GM19328 (cell line): ENCODE measurements around the gene GALNT18.

Experiments
- ATAC-seq: cut with Tn5 transposase; IDR thresholded peaks from one replicate; pipeline ENCODE4 v1.9.1; 2021; ENCODE audit warnings: mild to moderate bottlenecking, moderate library complexity; ENCODE audit not compliant: unreplicated experiment

The GALNT18 gene

DNA sequence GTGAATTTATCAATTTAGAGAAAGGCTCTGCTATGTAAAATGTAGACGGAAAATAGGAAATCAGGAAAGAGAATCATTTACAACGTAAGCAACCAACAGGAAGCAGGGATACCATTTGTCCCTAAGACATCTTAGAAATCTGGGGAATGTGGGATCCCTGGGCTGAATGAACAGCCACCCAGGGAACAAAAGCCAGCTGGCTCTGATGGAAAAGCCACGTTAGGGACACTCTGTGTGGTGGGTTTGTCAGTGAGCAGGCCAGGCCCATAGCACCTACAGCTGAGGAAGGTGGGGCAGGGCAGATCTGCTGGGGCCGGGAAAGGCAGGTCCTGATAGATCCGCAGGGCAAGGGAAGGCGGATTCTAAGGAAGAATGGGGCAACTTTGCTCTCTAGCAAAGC lies 181.7 kb downstream of the GALNT18 start:
- no peak for ATAC-seq

DNA sequence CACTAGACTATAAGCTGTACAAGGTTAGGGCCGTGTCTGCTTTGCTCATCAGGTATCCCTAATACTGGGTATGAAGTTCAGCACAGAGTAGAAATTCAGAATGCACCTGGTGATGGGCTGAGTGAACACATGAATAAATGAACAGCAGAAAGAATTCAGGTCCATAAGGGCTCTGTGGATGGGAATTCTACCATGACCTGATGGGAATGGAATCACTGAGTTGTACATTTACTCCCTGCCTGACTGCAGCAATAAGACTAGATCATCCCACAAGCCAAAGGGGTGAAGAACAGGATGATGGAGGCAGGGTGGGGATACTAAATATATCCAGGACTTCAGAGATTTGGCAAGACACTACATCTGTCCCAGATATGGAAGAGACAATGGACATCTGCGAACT lies 182.2 kb downstream of the GALNT18 start:
- ATAC-seq, result no peak

DNA sequence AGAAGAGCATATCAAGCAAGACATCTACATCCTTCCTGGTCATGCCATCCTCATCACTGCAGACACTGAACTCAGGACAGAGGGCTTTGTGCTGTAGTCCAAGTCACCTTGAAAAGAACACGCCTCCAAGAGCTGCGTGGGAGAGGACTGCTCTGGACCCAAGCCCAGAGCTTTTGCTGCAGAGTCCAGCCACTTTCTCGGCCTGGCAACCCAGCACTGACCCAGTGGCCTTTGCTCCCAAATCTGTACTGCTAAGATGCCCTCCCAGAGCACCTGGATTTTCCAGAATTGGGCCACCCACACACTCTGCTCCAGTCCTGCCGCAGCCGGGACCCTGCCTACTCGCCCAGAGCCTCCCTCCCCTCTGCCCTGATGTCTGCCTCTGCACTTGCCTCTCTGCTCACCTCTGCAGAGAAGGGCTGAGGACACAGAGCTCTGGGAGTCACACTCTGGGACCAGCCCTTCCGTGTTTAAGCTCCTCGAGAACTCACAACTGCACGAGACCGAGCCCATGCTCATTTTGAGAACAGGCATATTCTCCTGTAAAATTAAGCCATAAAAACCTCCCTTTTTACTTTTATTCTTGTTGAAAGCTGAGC lies 185.0 kb downstream of the GALNT18 start:
- ATAC-seq, result no peak

DNA sequence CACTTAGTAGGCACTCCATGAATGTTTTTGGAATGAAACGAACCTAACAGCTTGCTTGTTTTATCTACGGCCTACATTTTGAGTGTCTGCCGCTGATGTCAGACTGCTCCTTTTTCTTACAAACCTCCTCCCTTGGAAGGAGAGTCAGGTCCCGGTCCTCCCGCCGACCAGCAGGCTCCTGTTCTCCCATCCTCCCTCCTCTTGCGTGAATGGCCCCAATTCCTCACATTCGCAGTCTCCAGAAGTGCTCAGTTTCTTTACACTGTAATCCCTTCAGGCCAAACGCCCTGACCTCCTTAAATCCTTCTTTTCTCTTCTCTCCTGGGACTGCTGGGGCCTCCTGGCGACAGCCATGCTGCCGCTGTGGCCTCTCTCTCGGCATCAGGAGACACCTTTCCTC lies 186.2 kb downstream of the GALNT18 start:
- ATAC-seq, result no peak

DNA sequence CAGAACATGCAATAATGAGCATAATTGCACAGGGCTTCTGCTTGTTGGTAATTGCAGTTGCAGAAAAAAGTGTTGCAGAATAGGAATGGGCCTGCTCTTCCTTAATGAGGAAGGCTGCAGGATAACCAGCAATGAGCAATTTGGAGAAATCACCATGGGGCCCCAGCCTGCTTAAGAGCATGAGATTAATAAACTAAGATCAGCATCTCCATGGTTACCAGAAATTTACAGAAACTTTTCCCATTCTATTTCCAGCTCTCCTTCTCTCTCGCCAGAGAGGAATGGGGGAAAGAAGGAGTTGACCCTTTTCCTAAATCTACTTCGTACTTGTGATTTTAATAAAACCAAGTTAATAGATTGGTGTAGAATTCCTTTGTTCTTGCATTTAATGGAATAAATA lies 187.8 kb downstream of the GALNT18 start:
- ATAC-seq, result no peak

- ATAC-seq, result no peak
These were observed 189.0 kb downstream of the GALNT18 start for GRCh38 chr11:11432621-11433319.

DNA sequence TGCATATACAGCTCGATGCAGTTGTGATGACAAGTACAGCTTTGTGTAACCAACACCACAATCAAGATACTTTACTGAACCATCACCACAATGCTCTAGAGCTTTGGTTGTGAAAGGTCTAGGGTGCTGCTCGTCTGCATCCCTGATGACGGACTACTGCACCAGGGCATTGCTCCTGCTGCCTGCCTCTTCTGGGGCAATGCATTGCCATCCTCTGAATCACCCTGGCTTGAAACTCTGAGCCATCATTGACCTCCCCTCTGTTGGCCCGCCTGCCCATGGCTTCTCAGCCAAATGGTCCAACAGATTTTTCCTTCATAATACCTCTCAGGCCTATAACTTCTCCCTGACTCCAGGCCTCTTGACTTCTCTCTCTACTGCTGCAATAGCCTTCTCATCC lies 191.4 kb downstream of the GALNT18 start:
- ATAC-seq, result no peak

GRCh38 chr11:11428714-11429113 lies 193.1 kb downstream of the GALNT18 start:
- no peak for ATAC-seq

DNA sequence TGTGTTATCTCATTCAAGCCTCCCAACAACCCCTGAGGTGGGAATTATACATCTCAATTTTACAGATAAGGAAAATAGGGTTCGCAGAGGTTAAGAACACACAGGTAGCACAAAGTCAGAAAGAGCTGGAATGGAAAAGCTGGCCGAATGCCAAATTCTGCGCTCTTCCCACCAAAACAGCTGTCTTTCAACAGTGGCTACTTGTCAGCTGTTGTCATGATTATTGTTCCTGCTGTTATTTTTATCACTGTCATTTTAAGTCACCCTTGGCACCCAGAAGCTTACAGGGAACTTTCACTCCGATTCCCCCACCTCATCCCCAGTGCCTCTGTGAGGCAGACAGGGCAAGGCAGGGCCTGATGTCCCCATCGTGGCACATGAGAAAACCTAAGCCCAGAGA lies 194.3 kb downstream of the GALNT18 start:
- ATAC-seq, result no peak

DNA sequence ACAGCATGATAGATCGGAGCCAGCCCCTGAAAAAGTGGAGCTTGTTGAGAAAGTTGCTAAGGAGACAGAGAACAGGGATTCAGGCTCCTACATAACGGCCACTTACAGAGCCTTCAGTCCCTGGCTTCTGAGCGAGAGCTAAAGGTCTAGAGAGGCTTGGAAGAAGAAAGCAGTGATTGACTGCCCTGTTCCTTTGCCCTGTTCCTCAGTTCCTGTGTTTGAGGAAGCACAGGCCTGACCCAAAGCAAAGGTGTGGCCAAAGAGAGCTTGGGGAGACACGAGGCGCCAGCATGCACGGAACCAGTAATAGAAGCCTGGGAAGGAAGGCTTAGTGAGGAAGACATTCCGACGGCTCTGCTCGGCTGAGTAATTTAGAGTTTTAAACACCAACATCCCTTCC lies 194.7 kb downstream of the GALNT18 start:
- ATAC-seq, result no peak

DNA sequence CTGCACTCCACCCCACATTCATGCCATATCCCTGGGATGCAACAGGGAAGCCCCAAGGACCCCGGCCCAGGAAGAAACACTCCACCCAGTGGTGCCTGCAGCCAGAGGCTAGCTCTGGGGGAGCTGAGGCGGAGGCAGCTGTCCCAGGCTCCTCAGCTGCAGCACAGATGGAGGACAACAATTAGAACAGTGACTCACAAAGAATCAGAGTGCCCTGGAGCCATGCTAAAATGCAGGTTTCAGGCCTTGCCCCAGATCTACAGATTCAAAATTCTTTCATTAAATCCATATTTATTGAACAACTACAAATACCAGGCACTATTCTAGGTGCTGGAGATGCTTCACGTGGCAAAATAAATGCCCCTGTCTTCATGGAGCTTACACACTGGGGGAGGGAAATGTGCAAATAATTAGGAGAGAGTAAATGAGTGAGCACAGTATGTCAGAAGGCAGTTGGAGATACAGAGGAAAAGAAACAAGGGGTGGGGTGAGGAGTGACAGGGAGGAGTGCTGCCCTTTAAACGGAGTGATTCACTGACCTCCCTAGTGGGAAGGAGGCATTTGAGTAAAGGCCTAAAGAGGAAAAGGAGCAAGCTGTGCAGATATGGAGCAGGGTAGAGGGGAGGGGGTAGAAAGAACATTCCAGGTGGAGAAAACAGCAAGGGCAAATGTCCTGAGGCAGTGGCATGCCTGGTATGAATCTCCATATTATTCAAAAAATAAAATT lies 195.4 kb downstream of the GALNT18 start:
- ATAC-seq, result no peak

DNA sequence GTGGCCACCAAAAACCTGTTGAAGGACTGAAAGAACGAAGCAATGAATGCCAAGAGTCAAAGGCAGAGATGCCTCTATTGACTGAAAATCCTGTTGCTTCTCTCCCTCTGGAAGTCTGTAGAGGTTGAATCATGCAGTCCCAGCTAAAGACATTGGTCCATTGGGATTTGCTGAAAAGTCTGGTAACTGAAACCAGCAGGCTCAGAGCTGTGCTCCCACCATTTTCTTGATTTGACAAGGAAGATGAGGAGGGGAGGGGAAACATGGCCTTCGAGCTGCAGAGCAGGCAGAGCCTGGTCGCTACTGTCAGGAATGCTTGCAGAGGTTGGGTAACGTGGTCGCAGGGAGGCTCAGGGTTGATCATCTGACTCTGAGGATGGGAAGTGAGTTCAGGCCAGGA lies 196.0 kb downstream of the GALNT18 start:
- no peak for ATAC-seq

GRCh38 chr11:11424688-11425087 lies 197.1 kb downstream of the GALNT18 start:
- no peak for ATAC-seq

GRCh38 chr11:11422411-11423128 lies 199.2 kb downstream of the GALNT18 start:
- no peak for ATAC-seq

DNA sequence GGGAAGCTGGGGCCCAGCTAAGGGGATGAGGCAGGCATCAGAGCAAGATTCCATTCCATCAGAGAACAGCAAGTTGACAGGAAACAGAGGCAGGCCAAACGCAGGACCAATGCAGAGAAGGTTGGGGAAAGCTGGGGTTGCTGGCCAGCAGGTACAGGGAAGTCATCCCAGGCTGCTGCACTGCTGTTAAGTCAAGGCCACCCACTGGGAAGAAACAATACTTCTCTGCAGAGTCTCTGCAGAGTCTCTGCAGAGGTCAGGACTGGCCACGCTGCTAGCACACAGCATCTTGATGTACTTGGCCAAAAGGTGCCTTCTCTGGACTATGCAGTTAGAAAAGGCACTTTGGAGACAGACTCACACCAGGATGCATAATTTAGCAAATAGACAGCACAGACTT lies 200.3 kb downstream of the GALNT18 start:
- no peak for ATAC-seq

GRCh38 chr11:11420899-11421285 lies 200.9 kb downstream of the GALNT18 start:
- ATAC-seq, result no peak

- ATAC-seq, result no peak
These were observed 201.5 kb downstream of the GALNT18 start for GRCh38 chr11:11420191-11420898.

DNA sequence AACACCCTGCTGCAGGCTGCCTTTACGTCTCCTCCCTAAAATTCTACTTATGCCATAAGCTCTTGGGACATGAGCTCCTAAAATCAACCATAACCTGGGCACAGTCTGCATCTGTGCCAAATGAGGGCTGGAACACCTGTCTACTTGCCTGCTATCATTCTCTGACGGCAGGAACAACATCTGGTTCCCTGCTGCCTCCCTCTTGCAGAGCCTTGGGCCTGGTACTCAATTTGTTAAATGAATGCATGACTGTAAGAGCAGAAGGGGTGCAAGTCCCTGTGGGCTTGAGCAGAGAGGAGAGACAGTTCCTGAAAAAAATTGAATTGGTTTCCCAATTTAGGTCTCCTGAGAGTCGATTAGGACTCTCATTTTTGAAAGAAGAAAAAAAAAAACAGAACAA lies 202.1 kb downstream of the GALNT18 start:
- ATAC-seq, result no peak

- no peak for ATAC-seq
These were observed 204.9 kb downstream of the GALNT18 start for GRCh38 chr11:11416917-11417316.

DNA sequence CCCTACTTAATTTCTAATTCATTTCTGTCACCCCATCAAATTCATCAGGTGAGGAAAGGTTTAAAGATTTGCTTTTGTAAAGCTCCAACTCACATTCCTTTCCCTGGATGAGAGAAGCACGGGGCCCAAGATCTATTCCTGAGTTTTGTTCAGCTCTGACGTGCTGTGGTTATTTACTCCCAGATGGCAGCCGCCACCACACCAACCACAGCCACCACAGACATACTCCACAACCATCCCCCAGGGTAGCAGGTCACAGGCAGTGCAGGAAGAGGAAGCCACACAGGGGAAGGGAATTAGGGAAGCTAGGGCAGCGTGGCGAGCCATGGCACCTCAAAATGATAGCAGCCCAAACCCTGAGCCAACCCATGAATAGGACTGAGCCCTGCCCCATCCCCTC lies 205.3 kb downstream of the GALNT18 start:
- no peak for ATAC-seq

GRCh38 chr11:11415901-11416300 lies 205.9 kb downstream of the GALNT18 start:
- ATAC-seq, result no peak
